ENCODE data around the gene OR51B5.
"Not testable (repeated sequence)": the region's sequence is repeated elsewhere in the genome, so short reads cannot be mapped to it uniquely, and the experiment has no call there.

DNA sequence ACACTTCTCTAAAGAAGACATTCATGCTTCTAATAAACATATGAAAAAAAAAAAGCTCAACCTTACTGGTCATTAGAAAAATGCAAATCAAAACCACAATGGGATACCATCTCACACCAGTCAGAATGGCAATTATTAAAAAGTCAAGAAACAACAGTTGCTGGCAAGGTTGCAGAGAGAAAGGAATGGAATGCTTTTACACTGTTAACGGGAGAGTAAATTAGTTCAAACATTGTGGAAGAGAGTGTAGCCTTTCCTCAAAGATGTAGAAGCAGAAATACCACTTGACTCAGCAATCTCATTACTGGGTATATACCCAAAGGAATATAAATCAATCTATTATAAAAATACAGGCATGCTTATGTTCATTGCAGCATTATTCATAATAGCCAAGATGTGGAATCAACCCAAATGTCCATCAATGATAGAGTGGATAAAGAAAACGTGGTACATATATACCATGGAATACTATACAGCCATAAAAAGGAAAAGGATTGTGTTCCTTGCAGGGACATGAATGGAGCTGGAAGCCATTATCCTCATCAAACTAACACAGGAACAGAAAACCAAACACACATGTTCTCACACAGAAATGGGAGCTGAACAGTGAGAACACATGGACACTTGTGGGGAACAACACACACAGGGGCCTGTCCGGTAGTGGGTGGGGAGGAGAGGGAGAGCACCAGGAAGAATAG lies 29.8 kb downstream of the OR51B5 start:
- TF ChIP-seq, protein P1, sequence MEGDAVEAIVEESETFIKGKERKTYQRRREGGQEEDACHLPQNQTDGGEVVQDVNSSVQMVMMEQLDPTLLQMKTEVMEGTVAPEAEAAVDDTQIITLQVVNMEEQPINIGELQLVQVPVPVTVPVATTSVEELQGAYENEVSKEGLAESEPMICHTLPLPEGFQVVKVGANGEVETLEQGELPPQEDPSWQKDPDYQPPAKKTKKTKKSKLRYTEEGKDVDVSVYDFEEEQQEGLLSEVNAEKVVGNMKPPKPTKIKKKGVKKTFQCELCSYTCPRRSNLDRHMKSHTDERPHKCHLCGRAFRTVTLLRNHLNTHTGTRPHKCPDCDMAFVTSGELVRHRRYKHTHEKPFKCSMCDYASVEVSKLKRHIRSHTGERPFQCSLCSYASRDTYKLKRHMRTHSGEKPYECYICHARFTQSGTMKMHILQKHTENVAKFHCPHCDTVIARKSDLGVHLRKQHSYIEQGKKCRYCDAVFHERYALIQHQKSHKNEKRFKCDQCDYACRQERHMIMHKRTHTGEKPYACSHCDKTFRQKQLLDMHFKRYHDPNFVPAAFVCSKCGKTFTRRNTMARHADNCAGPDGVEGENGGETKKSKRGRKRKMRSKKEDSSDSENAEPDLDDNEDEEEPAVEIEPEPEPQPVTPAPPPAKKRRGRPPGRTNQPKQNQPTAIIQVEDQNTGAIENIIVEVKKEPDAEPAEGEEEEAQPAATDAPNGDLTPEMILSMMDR (conservative IDR thresholded peaks at IDR 0.05 in 1 of 2, IDR thresholded peaks at IDR 0.05 in 1 of 2; ENCODE audit: low read depth in 1 of 2, low read length in 2 of 2) = not testable (repeated sequence)
- TF ChIP-seq EZH2 (IDR thresholded peaks at IDR 0.05; ENCODE audit: low read length, missing control alignments) = not testable (repeated sequence)
